Muscle of arm (tissue), 12 donors: Measurements from ENCODE around the gene ACAP3. TPM values are rescaled to one million over a fixed set of nuclear protein-coding genes. Genes with fewer than 3 reads are reported as not detected.
"Not testable (repeated sequence)": the region's sequence is repeated elsewhere in the genome, so short reads cannot be mapped to it uniquely, and the experiment has no call there.

Experiments used
- DNase-seq: peaks from one replicate; pipeline ENCODE4 v3.0.0-alpha.2; 2013
- polyA plus RNA-seq, 12 donors: library from polyadenylated mRNA; unstranded; fragments of 120-200 nt; gene quantifications; one replicate each; pipeline ENCODE4 v1.2.1, GENCODE V29; 2013; ENCODE audit not compliant: insufficient read length in 12 of 12

ACAP3 gene
- polyA plus RNA-seq, 12 donors = 27.5 to 88.5 (median 36.2) TPM; not detected in 1

GRCh38 chr1:1331068-1331965 lies 23.6 kb upstream of the ACAP3 start, which contains the start of gene TAS1R3:
TAS1R3 (plus strand) TSS chr1:1331280; CDS start chr1:1331346, 66 bp downstream.
- DNase-seq = no peak

- no peak for DNase-seq
Observed at GRCh38 chr1:1330366-1331067, 22.8 kb upstream of the ACAP3 start.

GRCh38 chr1:1329304-1330210 lies 21.8 kb upstream of the ACAP3 start:
- no peak for DNase-seq

- DNase-seq = no peak
Observed at GRCh38 chr1:1328254-1328653, 20.5 kb upstream of the ACAP3 start.

- no peak for DNase-seq
Observed at GRCh38 chr1:1327291-1327690, 19.6 kb upstream of the ACAP3 start.

- no peak for DNase-seq
Observed at GRCh38 chr1:1326075-1326605, 18.4 kb upstream of the ACAP3 start.

- no peak for DNase-seq
Observed at GRCh38 chr1:1325288-1326074, 17.8 kb upstream of the ACAP3 start.

- peak; percentile 93 for DNase-seq
Observed at GRCh38 chr1:1324524-1325287, 17.0 kb upstream of the ACAP3 start, which contains the start of the genes CPTP and INTS11. CPTP (plus strand) TSS chr1:1324802; CDS start chr1:1326911, 2,109 bp downstream. INTS11 (minus strand) TSS chr1:1324660; CDS start chr1:1324608, 52 bp downstream.

- no peak for DNase-seq
Observed at GRCh38 chr1:1324084-1324523, 16.4 kb upstream of the ACAP3 start.

GRCh38 chr1:1322952-1323351 lies 15.2 kb upstream of the ACAP3 start:
- DNase-seq = no peak

GRCh38 chr1:1322418-1322817 lies 14.7 kb upstream of the ACAP3 start:
- DNase-seq = no peak

- DNase-seq = no peak
Observed at GRCh38 chr1:1321477-1321876, 13.7 kb upstream of the ACAP3 start.

GRCh38 chr1:1320666-1321448 lies 13.1 kb upstream of the ACAP3 start:
- DNase-seq = no peak

- DNase-seq = no peak
Observed at GRCh38 chr1:1319646-1319941, 11.9 kb upstream of the ACAP3 start.

GRCh38 chr1:1318777-1319645 lies 11.3 kb upstream of the ACAP3 start:
- DNase-seq = no peak

GRCh38 chr1:1318131-1318652 lies 10.5 kb upstream of the ACAP3 start:
- peak; percentile 62 for DNase-seq

GRCh38 chr1:1317420-1317819 lies 9.7 kb upstream of the ACAP3 start:
- DNase-seq = no peak

GRCh38 chr1:1316199-1316598 lies 8.5 kb upstream of the ACAP3 start:
- DNase-seq = not testable (repeated sequence)
